HG03439 (cell line): ENCODE data around the gene CSTF1.

ENCODE experiments used
- ATAC-seq: cut with Tn5 transposase; IDR thresholded peaks from one replicate; pipeline ENCODE4 v1.9.1; 2021; ENCODE audit warnings: mild to moderate bottlenecking, moderate library complexity; ENCODE audit not compliant: unreplicated experiment

The CSTF1 gene

DNA sequence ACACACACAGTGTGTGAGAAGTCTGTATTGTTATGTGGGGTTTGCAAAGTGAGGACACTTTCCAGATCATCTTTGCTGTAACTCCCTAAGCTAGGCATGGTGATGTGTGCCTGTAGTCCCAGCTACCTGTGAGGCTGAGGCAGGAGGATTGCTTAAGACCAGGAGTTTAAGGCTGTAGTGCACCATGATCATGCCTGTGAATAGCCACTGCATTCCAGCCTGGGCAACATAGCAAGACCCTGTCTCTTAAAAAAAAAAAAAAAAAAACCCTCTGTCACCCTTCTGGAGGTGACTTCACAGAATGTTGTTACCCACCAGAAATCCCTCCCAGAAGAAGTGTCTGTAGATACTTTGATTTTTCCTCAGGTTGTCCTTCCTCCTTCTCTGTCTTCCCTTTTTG is 34.5 kb downstream of the CSTF1 start:
- ATAC-seq, result no peak

DNA sequence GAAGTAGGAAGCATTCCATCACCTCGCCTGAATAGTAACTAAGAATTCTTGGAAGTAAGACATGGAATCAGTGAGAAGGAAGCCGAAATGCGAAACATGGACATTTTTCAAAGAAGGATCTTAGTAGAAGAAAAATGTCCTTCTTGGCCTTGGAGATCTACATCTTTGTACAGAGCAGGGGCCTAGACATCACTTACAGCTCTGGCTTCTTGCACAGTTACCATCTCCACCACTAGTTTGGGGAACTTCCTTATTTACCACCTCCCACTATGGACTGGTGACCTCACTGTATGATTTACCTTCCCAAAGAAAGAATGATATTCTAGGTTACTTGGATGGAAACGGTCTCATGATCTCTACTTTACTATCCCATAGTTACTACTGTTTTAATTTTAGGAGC is 35.4 kb downstream of the CSTF1 start:
- ATAC-seq, result no peak

DNA sequence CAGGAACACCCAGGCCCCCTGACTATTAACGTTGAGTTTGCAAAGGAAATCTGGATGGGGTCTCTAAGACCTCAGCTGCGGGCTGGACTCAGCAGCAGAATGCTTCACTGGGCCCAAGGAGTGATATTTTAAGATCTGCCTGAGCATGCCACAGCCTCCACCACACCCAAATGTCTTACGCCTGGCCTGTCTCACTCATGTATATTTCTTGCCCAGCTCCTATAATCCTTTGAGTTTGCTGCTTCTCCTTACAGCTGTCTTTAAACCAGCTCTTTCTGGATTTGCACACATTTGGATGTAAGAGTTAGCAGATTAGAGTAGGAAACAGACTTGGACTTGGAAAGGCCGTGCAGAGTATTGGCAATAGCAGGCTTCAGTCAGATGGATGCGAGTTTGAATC is 36.0 kb downstream of the CSTF1 start:
- ATAC-seq, result no peak

DNA sequence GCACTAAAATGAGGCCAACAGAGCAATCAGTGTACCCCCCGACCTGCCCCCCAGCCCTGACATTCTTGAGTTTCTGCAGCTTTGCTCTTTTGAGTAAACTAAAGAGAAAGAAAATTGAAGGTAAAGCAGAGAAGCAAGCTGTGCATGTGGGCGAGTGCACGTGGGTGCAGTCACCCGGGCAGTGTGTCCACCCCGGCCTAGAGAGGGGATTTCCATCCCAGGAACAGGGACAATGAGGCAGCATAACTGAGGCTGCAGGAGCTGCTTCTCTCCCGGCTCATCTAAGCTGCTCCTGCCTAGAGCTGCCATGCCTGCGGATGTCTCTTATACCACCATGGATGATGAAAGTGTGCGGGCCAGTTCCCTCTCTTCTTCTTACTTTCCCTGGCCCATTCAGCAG is 36.4 kb downstream of the CSTF1 start:
- no peak for ATAC-seq

DNA sequence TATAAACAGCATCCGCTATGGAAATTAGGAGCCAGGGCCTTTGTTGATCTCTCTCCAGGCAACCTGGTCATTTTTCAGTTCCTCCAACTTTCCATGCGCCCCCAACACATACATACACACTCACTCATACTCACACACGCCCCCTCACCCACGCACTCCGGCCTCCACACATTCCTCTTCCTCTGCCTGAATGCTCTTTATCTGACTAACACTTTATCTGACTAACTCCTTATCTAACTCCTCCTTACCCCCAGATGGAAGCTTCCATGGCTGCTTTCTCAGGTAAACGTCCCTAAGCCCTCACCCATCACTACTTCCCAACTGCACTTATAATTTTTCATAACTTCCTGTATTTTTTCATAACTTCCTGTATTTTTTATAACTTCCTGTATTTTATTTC is 37.1 kb downstream of the CSTF1 start:
- ATAC-seq, result no peak

DNA sequence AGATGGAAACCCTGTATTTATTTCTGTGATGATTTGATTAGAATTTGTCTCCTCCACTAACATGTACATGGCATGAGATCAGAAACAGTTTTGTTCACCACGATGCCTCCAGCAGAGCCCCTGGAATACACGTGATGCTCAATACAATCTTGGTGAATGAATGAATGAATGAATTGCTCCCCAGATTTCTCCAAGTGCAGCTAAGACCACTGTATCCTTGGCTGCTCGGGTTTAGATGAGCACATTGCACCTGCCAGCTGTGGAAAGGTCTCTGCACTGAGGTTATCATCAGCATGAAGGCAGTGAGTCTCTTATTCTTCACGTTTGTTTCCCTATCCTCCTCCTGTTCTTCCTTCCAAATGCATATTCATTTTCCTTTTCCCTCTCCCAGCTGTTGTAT is 37.5 kb downstream of the CSTF1 start:
- ATAC-seq, result no peak

DNA sequence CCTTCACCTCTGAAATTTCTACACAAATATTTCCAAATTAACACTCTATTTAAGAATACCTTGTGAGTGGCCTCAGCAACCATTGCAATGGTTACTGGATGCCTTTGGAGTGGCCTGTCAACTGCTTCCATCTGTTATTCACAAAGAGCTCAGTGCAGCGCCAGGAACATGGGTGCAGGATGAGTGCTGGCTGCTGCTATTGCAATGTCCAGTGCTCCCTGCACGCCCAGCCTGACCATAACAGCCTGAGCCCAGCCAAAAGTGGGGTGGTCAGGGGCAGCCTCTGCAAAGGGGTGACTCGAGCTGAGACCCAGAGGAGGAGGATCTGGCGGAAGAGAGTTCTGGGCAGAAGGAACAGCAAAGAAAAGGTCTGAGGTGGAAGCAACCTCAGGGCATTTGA is 38.0 kb downstream of the CSTF1 start:
- no peak for ATAC-seq

DNA sequence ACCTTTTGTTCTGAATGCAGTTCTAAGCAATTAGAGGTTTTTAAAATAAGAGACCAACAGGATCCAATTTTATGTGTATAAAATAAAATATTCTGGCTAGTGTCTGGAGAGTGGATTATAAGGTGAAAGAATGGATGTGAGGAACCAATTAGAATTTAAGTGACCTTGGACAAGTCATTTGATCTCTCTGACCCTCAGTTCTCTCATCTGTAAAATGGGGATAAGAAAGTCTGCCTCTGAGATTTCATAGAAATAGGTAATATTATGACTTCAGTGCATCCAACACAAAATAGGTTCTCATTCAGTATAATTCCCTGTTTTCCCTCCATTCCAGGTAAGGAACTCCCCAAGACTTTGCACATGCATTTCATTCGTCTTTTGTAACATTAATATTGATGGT is 38.5 kb downstream of the CSTF1 start:
- no peak for ATAC-seq

DNA sequence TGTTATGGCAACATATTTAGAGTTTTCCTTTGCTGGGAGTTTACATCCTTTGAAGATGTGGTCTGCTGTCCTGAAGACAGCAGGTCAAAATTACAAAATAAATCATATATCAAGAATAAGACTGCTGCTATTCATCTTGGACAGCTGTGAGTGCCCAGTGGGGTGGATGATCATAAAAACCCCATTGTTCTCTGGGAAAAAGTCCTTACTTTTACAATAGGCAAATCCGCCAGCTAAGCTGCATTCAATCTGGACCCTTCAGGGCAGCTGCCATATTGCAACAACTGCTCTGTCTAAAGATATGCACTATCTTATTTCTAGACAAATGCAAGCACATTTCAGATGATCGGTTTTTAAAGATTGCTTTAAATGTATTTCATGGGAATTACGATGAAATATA is 39.0 kb downstream of the CSTF1 start:
- ATAC-seq, result no peak

DNA sequence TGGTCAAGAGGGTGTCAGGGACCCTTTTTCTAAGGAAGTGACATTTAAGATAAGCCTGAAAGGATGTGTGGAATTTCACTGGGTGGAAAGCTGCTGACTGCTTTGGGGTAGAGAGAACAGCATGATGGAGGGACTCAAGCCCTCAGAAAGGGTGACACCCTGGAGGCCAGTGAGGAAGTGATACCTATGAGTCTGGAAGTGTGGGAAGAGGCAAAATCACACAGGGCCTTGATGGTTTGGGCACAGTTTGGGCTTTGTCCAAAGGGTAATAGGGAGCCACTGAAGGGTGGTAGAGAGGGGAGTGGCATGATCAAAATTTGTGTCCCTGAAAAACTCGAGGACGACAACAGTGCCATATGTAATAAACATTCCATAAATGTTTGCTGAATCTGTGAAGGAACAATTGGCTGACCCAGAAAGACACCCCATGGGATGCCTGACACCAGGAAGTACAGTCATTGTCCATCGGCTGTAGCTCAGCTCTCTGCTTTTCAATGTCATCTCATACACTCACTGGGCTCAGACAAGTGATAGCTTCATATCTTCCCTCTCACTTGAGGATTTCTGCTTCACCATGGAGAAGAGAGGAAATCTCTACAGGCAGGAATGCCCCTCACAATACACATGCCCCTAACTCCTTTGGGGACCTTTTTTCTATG is 40.9 kb downstream of the CSTF1 start:
- ATAC-seq, result no peak

DNA sequence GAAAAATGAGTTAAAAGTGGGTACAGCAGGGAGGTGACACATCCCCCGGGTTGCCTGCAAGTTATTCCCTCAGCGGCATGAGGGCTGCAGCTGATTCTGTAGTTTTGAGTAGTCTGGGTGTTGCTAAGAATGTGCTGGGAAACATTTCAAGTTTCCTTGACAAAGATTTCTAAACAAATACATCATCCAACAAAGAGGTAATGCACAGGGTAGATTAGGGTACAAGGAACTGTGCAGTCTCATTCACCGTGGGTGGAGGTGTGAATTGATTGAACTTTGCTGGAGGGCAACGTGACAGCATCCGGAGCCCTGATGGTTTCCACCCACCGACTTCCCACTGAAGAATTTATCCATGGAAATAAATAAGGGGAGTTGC is 41.4 kb downstream of the CSTF1 start:
- ATAC-seq, result no peak

DNA sequence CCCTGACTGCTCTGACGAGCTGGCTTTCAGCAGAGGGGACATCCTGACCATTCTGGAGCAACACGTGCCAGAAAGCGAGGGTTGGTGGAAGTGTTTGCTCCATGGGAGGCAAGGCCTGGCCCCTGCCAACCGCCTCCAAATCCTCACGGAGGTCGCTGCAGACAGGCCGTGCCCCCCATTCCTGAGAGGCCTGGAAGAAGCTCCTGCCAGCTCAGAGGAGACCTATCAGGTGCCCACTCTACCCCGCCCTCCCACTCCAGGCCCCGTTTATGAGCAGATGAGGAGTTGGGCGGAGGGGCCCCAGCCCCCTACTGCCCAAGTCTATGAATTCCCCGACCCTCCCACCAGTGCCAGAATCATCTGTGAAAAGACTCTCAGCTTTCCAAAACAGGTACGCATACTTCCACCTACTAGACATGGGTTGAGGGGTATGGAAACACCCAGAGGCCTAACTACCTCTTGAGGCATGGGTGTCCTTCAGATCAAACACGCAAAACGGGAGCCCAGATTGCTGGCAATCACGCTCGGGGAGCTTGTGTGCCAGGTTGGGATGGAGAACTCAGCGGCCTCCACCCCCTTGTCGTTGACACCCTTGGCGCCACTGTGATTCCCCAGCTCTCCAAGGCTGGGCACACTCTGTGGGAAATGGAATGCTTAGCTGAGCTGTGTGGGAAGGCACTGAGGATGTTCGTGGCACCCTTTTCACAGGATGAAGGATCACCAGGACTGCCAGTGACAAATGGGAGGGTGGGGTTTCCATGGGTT is 44.9 kb downstream of the CSTF1 start:
- no peak for ATAC-seq

DNA sequence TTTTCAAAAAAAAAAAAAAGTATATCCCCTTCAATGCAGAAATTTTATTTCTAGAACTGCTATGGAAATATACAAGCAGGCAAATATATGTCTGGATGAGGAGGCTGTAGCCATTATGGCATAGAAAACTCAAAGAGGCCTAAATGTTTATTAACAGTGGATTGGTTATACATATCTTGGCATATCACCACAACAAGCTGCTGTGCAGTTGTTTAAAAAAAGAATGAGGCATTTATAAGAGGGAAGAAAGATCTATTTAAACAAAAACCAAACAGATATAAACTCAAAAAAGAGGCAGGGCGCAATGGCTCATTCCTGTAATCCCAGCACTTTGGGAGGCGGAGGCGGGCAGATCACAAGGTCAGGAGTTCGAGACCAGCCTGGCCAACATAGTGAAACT is 45.8 kb downstream of the CSTF1 start:
- ATAC-seq, result no peak

DNA sequence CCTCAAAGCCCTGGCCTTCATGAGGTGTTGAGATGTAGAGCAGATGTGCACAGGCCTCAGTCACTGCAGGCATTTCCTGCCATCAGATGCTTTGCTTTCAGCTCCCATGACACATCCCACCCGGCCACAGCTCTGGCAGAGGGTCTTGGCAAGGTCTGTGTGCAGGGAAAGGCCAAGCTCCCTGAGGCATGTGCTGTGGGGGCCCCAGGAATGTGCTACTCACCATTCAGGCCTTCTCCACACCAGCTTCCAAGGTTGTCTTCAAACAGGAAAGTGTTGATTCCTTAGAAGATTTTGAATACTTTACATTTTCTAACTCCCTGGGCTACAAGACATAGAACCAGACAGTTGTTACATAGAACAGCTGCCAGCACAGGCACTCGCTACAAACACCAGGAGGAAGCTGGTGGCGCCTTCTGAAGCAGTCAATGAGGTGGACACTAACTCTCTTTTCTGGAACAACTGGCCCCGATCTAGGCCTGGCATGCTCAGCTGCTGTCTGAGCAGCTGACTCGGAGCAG is 47.4 kb downstream of the CSTF1 start:
- ATAC-seq, result no peak

DNA sequence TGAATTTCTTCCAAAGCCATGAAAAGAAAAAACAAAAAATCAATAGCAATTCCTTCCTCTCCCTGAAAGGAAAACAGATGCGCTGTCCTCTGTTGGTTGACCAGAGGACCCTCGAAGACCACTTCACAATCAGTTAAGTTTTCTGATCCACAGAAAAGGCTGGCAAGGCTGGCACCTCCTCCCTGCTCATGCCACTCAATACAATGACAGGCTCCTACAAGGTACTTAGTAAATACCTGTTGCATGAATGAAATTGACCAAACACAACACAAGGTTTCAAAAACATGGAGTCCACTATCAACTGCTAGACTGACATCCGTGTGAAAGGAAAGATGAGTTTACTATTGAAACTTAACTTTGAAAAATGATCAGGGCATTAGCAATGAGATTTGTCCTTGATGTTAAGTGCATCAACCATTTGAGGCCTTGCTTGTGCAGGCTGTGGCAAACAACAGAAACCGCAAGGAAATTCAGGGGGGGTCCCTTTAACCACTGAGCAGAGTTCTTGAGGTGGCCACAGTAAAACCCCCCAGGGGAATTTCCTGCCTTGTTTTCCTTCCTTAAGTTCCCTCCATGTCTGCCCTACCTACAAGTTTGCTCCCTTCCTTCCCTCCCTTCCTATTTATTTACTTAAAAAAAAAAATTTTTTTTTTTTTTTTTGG is 48.0 kb downstream of the CSTF1 start:
- no peak for ATAC-seq

DNA sequence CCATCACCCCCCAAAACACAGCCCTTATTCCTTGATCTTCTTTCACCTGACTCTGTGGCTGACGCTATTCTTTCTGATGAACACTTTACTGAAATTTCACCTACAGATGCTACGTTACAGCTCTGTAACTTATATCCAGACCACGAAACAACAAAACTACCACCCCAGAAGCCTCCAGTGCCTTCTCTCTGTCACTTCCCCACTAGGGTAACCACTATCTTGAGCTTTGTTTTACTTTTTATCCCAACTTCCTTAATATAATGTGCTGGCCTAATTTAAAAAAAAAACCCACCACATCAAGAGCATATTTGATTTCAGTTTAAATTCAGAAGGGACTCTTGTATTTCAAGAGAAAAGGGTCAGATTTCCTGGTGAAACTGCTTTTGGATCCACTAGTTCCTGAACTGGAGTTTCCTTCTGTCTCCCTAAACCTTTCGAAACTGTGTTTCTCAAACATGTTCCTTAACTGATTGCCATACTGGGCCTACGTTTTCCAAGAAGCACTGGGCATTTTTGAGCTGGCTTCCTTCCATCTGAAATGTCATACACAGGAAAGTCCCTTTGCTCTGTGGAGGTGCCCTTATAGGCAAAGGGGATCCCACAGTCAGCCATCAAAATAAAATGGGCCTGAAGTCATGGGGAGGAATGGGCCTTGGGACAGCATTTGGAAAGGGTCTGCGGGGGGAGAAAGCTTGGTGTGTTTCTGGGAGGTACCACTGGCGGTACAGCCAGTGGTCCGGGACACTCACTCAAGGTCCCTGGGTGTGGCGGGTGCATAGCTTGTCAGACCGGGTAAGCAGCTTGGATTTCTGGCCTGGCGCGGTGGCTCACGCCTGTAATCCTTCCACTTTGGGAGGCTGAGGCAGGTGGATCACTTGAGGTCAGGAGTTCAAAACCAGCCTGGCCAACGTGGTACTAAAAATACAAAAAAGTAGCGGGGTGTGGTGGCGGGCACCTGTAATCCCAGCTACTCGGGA is 50.2 kb downstream of the CSTF1 start:
- no peak for ATAC-seq

DNA sequence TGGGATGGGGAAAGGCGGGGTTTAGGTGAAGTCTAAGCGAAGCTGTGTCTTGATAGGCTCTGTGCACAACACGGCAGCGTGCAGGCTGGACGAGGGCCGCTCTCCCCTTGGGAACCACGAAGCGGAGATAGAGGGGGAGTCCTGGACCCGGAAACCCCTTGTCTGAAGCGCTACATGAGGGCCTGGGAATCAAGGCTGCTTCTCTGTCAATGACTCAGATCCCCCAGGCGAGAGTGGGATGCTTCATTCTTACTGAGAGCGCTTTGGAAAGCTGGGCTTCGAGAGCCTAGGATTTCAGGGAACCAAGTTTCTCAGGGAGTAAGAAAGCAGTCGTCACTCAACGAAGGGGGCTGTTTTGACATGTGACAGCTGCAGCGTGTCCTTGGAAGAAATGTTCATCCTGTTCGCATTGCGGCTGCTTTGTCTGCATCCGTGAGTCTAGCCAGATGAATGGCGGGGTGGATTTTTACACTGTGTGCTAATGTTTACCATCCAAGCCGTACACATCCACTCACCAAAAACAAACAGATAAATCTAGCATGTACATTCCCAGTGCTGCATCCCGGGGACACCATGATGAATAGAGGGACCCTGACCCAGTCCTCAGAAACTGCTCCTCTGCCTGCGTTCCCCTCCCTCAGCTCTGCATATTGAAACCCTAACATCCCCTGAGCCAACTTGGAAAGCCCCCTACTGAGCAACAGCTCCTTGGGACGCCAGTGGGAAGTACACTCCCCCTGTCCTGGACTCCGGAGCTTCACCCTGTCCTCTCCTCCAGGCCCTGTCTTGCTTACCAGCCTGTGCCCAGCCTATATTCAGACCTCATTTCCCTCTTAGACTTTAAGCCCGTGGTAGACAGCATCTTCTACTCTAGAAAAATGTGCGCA is 51.5 kb downstream of the CSTF1 start:
- no peak for ATAC-seq

DNA sequence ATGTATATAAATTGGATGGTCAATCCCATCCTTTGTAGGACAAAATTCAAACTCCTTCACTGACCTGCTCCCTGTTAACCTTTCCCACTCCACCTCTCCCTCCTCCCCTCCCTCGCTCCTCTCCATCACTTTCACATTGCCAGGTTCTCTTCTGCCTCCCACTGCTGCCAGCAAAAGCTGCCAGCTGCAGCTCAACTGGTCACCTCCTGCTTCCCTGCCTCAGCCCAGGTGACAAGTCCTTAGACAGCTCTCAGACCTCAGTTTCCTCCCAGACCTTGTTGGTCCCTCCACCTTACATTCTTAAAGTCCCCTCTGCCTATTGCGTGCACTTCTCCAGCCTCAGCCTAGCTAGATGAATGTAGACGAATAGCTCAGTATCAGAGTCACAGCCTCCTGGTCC is 52.7 kb downstream of the CSTF1 start:
- no peak for ATAC-seq

DNA sequence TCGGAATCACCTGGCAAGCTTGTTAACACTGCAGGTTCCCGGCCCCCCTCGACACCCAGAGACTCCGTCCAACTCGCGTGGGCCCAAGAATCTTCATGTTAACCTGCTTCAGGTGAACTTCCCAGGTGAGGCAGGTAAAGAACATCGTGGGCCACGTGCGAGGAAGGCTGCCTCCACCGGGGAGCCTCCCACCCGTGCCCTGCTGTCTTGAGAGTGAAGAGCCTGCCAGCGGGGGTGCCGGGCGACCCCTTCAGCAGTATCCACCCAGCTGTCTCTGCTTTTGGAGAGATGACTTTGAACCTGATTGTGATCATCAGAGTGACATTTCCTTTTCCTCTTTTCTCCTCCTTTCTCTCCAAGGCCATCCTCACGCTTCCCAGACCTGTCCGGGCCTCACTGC is 53.1 kb downstream of the CSTF1 start:
- no peak for ATAC-seq

DNA sequence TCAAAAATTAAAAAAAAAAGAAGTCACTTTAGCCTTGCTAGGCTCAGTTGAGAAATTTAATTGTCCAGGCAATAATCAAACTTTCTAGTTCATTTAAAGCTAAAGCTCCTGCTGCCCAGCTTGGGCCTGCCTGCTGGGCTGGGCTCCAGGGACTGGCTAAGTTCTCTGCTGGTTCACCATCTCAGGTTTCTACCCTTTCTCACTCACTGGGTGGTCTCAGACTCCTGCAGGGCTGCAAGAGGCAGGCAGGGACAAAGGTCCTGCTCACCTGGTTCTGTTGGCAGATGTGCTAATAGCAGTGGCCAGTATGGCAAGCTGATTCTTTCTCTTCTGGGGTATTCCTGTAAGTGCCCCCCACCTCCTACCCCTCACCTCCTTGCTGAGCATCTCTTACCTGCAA is 54.8 kb downstream of the CSTF1 start:
- no peak for ATAC-seq
